HEK293 (cell line): ENCODE data around the gene HOXB7.

Source experiments
- FEZF1 ChIP-seq: fragments of 450-650 bp; formaldehyde crosslinking; IDR thresholded peaks from 2 replicates; pipeline ENCODE4 v1.5.1; 2016; ENCODE audit warnings: missing biosample characterization, missing genetic modification characterization
- HOXD13 ChIP-seq: sonication (generic); formaldehyde crosslinking; IDR thresholded peaks from 2 replicates; pipeline ENCODE4 v1.8.0; 2022; ENCODE audit warnings: missing genetic modification reagents, borderline replicate concordance
- INSM2 ChIP-seq: fragments of 450-650 bp; formaldehyde crosslinking; IDR thresholded peaks from 2 replicates; pipeline ENCODE4 v1.5.1; 2016; ENCODE audit warnings: missing biosample characterization, missing genetic modification characterization
- KLF17 ChIP-seq: fragments of 450-650 bp; formaldehyde crosslinking; IDR thresholded peaks from 2 replicates; pipeline ENCODE4 v1.5.1; 2016; ENCODE audit warnings: missing biosample characterization, missing genetic modification characterization
- PRDM4 ChIP-seq: fragments of 450-650 bp; formaldehyde crosslinking; IDR thresholded peaks from 2 replicates; pipeline ENCODE4 v1.5.1; 2017; ENCODE audit warnings: missing biosample characterization, missing genetic modification characterization
- RBAK ChIP-seq: fragments of 450-650 bp; formaldehyde crosslinking; IDR thresholded peaks from 2 replicates; pipeline ENCODE4 v1.5.1; 2016; ENCODE audit warnings: missing biosample characterization, missing genetic modification characterization
- ZBTB17 ChIP-seq: fragments of 450-650 bp; formaldehyde crosslinking; IDR thresholded peaks from 2 replicates; pipeline ENCODE4 v1.5.1; 2016; ENCODE audit warnings: missing biosample characterization, missing genetic modification characterization
- ZBTB20 ChIP-seq: fragments of 450-650 bp; formaldehyde crosslinking; IDR thresholded peaks from 2 replicates; pipeline ENCODE4 v1.5.1; 2016; ENCODE audit warnings: missing biosample characterization, missing genetic modification characterization
- ZEB2 ChIP-seq: fragments of 450-650 bp; formaldehyde crosslinking; IDR thresholded peaks from 2 replicates; pipeline ENCODE4 v1.5.1; 2016; ENCODE audit warnings: missing biosample characterization, missing genetic modification characterization
- ZFP3 ChIP-seq: fragments of 450-650 bp; formaldehyde crosslinking; IDR thresholded peaks from 2 replicates; pipeline ENCODE4 v1.5.1; 2016; ENCODE audit warnings: low read depth, missing biosample characterization, missing genetic modification characterization
- ZNF132 ChIP-seq: fragments of 450-650 bp; formaldehyde crosslinking; IDR thresholded peaks from 2 replicates; pipeline ENCODE4 v1.5.1; 2017; ENCODE audit warnings: missing biosample characterization, missing genetic modification characterization, borderline replicate concordance
- ZNF248 ChIP-seq: fragments of 450-650 bp; formaldehyde crosslinking; IDR thresholded peaks from 2 replicates; pipeline ENCODE4 v1.5.1; 2017; ENCODE audit warnings: missing biosample characterization, missing genetic modification characterization
- ZNF335 ChIP-seq: fragments of 450-650 bp; formaldehyde crosslinking; conservative IDR thresholded peaks from 2 replicates; pipeline ENCODE4 v1.5.1; 2016; ENCODE audit warnings: missing biosample characterization, missing genetic modification characterization
- ZNF350 ChIP-seq: fragments of 450-650 bp; formaldehyde crosslinking; IDR thresholded peaks from 2 replicates; pipeline ENCODE4 v1.5.0; 2017; ENCODE audit warnings: missing biosample characterization, mild to moderate bottlenecking, missing genetic modification characterization
- ZNF362 ChIP-seq: fragments of 450-650 bp; formaldehyde crosslinking; IDR thresholded peaks from 2 replicates; pipeline ENCODE4 v1.5.1; 2016; ENCODE audit warnings: missing biosample characterization, missing genetic modification characterization
- ZNF423 ChIP-seq: fragments of 450-650 bp; formaldehyde crosslinking; IDR thresholded peaks from 2 replicates; pipeline ENCODE4 v1.5.1; 2016; ENCODE audit warnings: missing biosample characterization, missing genetic modification characterization
- ZNF426 ChIP-seq: fragments of 450-650 bp; formaldehyde crosslinking; IDR thresholded peaks from 2 replicates; pipeline ENCODE4 v1.5.1; 2017; ENCODE audit warnings: missing biosample characterization, missing genetic modification characterization, mild to moderate bottlenecking, inconsistent platforms, moderate library complexity
- ZNF501 ChIP-seq: fragments of 450-650 bp; formaldehyde crosslinking; IDR thresholded peaks from 2 replicates; pipeline ENCODE4 v1.5.1; 2016; ENCODE audit warnings: missing biosample characterization, missing genetic modification characterization
- ZNF510 ChIP-seq: fragments of 450-650 bp; formaldehyde crosslinking; IDR thresholded peaks from 2 replicates; pipeline ENCODE4 v1.5.1; 2018; ENCODE audit warnings: mild to moderate bottlenecking, missing genetic modification characterization, missing biosample characterization; ENCODE audit not compliant: insufficient replicate concordance
- ZNF530 ChIP-seq: fragments of 450-650 bp; formaldehyde crosslinking; IDR thresholded peaks from 2 replicates; pipeline ENCODE4 v1.5.1; 2016; ENCODE audit warnings: low read depth, missing biosample characterization, missing genetic modification characterization
- ZNF560 ChIP-seq: fragments of 450-650 bp; formaldehyde crosslinking; IDR thresholded peaks from 2 replicates; pipeline ENCODE4 v1.5.1; 2017; ENCODE audit warnings: missing biosample characterization, missing genetic modification characterization, borderline replicate concordance
- ZNF585B ChIP-seq: fragments of 450-650 bp; formaldehyde crosslinking; IDR thresholded peaks from 2 replicates; pipeline ENCODE4 v1.5.1; 2016; ENCODE audit warnings: missing biosample characterization, missing genetic modification characterization
- ZNF610 ChIP-seq: fragments of 450-650 bp; formaldehyde crosslinking; IDR thresholded peaks from 2 replicates; pipeline ENCODE4 v1.5.1; 2016; ENCODE audit warnings: missing biosample characterization, missing genetic modification characterization, borderline replicate concordance
- ZNF621 ChIP-seq: fragments of 450-650 bp; formaldehyde crosslinking; IDR thresholded peaks from 2 replicates; pipeline ENCODE4 v1.5.1; 2017; ENCODE audit warnings: missing biosample characterization, missing genetic modification characterization
- ZNF629 ChIP-seq: fragments of 450-650 bp; formaldehyde crosslinking; IDR thresholded peaks from 2 replicates; pipeline ENCODE4 v1.5.1; 2017; ENCODE audit warnings: missing biosample characterization, missing genetic modification characterization
- ZNF645 ChIP-seq: fragments of 450-650 bp; formaldehyde crosslinking; IDR thresholded peaks from 2 replicates; pipeline ENCODE4; 2016; ENCODE audit warnings: missing biosample characterization, missing genetic modification characterization
- ZNF654 ChIP-seq: fragments of 450-650 bp; formaldehyde crosslinking; IDR thresholded peaks from 2 replicates; pipeline ENCODE4 v1.5.1; 2016; ENCODE audit warnings: low read depth, missing biosample characterization, missing genetic modification characterization
- ZNF664 ChIP-seq: fragments of 450-650 bp; formaldehyde crosslinking; IDR thresholded peaks from 2 replicates; pipeline ENCODE4 v1.5.1; 2016; ENCODE audit warnings: missing biosample characterization, missing genetic modification characterization
- ZNF747 ChIP-seq: fragments of 450-650 bp; formaldehyde crosslinking; IDR thresholded peaks from 2 replicates; pipeline ENCODE4 v1.5.1; 2016; ENCODE audit warnings: missing biosample characterization, missing genetic modification characterization
- ZNF777 ChIP-seq: fragments of 450-650 bp; formaldehyde crosslinking; IDR thresholded peaks from 2 replicates; pipeline ENCODE4 v1.5.1; 2017; ENCODE audit warnings: missing biosample characterization, missing genetic modification characterization, borderline replicate concordance
- ZNF792 ChIP-seq: fragments of 450-650 bp; formaldehyde crosslinking; IDR thresholded peaks from 2 replicates; pipeline ENCODE4 v1.5.1; 2016; ENCODE audit warnings: missing biosample characterization, missing genetic modification characterization

HOXB7 gene

GRCh38 chr17:48561884-48562810 lies 48.7 kb downstream of the HOXB7 start (continued):
- TF ChIP-seq ZEB2 (tag by site-specific recombination) = peak; percentile 92
- no peak for TF ChIP-seq ZFP3 (tag by site-specific recombination)
- no peak for TF ChIP-seq ZNF248
- TF ChIP-seq ZNF585B (tag by site-specific recombination) = no peak
- no peak for TF ChIP-seq ZNF621 (tag by site-specific recombination)
- TF ChIP-seq ZNF664 = no peak
- TF ChIP-seq ZNF501 (tag by site-specific recombination) = peak; percentile 69; the same call in 1 of the 2 replicates
- no peak for TF ChIP-seq ZBTB20 (tag by site-specific recombination)
- no peak for TF ChIP-seq ZNF426 (tag by site-specific recombination)
- no peak for TF ChIP-seq ZNF510 (tag by site-specific recombination)
- no peak for TF ChIP-seq HOXD13 (CRISPR knock-in tag)
- no peak for TF ChIP-seq ZNF777 (tag by site-specific recombination)
- TF ChIP-seq RBAK (tag by site-specific recombination) = no peak
- TF ChIP-seq ZNF560 (tag by site-specific recombination) = no peak
- TF ChIP-seq ZNF362 (tag by site-specific recombination) = no peak
- TF ChIP-seq ZNF747 (tag by site-specific recombination) = no peak
- TF ChIP-seq ZNF530 (tag by site-specific recombination) = no peak
- no peak for TF ChIP-seq ZNF335 (tag by site-specific recombination)
- TF ChIP-seq ZNF132 (tag by site-specific recombination) = no peak
- no peak for TF ChIP-seq ZNF610
- peak; percentile 74 for TF ChIP-seq ZBTB17 (tag by site-specific recombination)
- TF ChIP-seq FEZF1 (tag by site-specific recombination) = peak; percentile 97
- TF ChIP-seq ZNF654 (tag by site-specific recombination) = no peak
- TF ChIP-seq PRDM4 (tag by site-specific recombination) = peak; percentile 94
- TF ChIP-seq ZNF350 (tag by site-specific recombination) = no peak
- TF ChIP-seq ZNF792 (tag by site-specific recombination) = no peak
- peak; percentile 75 for TF ChIP-seq INSM2
- TF ChIP-seq ZNF645 = no peak
- no peak for TF ChIP-seq KLF17
- TF ChIP-seq ZNF423 = peak; percentile 32; the same call in 1 of the 2 replicates
- TF ChIP-seq ZNF629 (tag by site-specific recombination) = peak; percentile 68
